ENCODE results near the gene ZNF678.

The ZNF678 gene

GRCh38 chr1:227622739-227623475, 59.6 kb downstream of the ZNF678 start:
- no peak for TF ChIP-seq CTCF (IDR thresholded peaks at IDR 0.05; ENCODE audit: control insufficient read depth, insufficient read depth, low read depth, low read length, missing control alignments)
- H3K4me3 ChIP-seq (ENCODE audit: control insufficient read depth, low read depth, low read length): no peak overlapping the region
- DNase-seq (ENCODE audit: low read depth): no peak

DNA sequence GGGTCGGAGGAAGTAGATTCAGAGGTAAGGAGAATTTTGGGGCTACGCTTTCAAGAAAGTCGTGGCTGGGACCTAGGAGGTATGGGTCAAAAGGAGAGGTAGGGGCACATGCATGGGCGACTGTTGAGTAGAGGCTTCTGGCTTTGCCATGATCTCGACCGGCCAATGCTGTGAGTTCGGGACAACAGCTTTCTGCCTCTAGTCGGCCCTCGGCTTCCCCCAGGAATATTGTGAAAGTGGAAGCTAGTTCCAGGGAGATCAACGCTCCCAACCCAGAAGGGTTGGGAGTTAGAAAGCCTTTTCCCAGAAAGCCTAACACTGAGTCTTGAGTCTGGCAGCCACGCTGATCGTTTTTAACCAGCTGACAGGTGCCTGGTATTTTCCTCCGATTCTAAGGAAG, 69.0 kb downstream of the ZNF678 start:
- no peak for TF ChIP-seq CTCF (IDR thresholded peaks at IDR 0.05; ENCODE audit: control insufficient read depth, insufficient read depth, low read depth, low read length, missing control alignments)
- DNase-seq (ENCODE audit: low read depth): no peak

GRCh38 chr1:227635596-227635995, 72.2 kb downstream of the ZNF678 start:
- no peak overlapping the region for H3K4me3 ChIP-seq (ENCODE audit: control insufficient read depth, low read depth, low read length)
- no peak for DNase-seq (ENCODE audit: low read depth)
- no peak for TF ChIP-seq CTCF (IDR thresholded peaks at IDR 0.05; ENCODE audit: control insufficient read depth, insufficient read depth, low read depth, low read length, missing control alignments)

More for the DNA sequence above, 69.0 kb downstream of the ZNF678 start:
- H3K4me3 ChIP-seq (ENCODE audit: control insufficient read depth, low read depth, low read length): no peak overlapping the region

GRCh38 chr1:227654431-227654830, 91.1 kb downstream of the ZNF678 start:
- no peak for TF ChIP-seq CTCF (IDR thresholded peaks at IDR 0.05; ENCODE audit: control insufficient read depth, insufficient read depth, low read depth, low read length, missing control alignments)
- DNase-seq (ENCODE audit: low read depth): no peak
- H3K4me3 ChIP-seq (ENCODE audit: control insufficient read depth, low read depth, low read length): no peak overlapping the region

- TF ChIP-seq CTCF (IDR thresholded peaks at IDR 0.05; ENCODE audit: control insufficient read depth, insufficient read depth, low read depth, low read length, missing control alignments): no peak
- no peak for DNase-seq (ENCODE audit: low read depth)
- no peak overlapping the region for H3K4me3 ChIP-seq (ENCODE audit: control insufficient read depth, low read depth, low read length)
Observed at GRCh38 chr1:227654858-227655752, 91.7 kb downstream of the ZNF678 start.

DNA sequence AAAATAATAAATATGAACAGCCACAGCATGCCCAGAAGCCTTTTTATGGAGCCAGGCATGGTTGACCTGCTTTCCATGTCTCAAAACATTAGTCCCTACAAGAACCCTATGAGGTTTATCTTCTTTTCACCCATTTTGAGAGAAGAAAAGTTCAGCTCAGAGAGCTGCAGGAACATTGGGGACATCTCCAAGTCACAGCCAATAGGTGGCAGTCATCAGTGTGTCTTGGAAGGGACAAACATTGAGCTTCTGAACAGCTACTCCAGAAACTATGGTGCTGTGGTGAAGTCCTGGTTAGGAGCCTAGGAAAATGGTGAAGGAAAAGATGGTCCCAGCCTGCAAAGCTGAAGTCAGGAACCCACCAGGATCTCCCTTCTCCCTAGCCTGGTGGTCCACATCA, 98.1 kb downstream of the ZNF678 start:
- no peak for DNase-seq (ENCODE audit: low read depth)
- TF ChIP-seq CTCF (IDR thresholded peaks at IDR 0.05; ENCODE audit: control insufficient read depth, insufficient read depth, low read depth, low read length, missing control alignments): no peak
- H3K4me3 ChIP-seq (ENCODE audit: control insufficient read depth, low read depth, low read length): no peak overlapping the region
